Stimulated activated CD4-positive, alpha-beta T cell treated with anti-CD3 and anti-CD28 coated beads, TNF-alpha, amount 100 ng/mL, for 24 hours (primary cell): ENCODE results near the gene ACTG1.

ENCODE experiments used
- DNase-seq, 3 experiments: peaks; one replicate each; pipeline ENCODE4 v3.0.0-alpha.2; 2020; ENCODE audit warnings: low read depth in 3 of 3

ACTG1 gene

GRCh38 chr17:81481815-81482505, 30.6 kb downstream of the ACTG1 start:
- no peak for DNase-seq

- peak; percentile 14 to 42 (median 28) for DNase-seq
These were observed 31.4 kb downstream of the ACTG1 start for GRCh38 chr17:81481073-81481799.

GRCh38 chr17:81480140-81481072, 32.2 kb downstream of the ACTG1 start:
- DNase-seq, result no peak

GRCh38 chr17:81479175-81480071, 33.2 kb downstream of the ACTG1 start:
- DNase-seq, result no peak

- DNase-seq, result no peak
These were observed 34.5 kb downstream of the ACTG1 start for GRCh38 chr17:81478119-81478518.

- DNase-seq, result no peak
These were observed 35.4 kb downstream of the ACTG1 start for GRCh38 chr17:81477173-81477572.

- DNase-seq, result no peak
These were observed 36.0 kb downstream of the ACTG1 start for GRCh38 chr17:81476635-81477034.

GRCh38 chr17:81476097-81476496, 36.5 kb downstream of the ACTG1 start:
- no peak for DNase-seq

- no peak for DNase-seq
These were observed 37.6 kb downstream of the ACTG1 start for GRCh38 chr17:81474958-81475357.

- DNase-seq, result no peak
These were observed 39.6 kb downstream of the ACTG1 start for GRCh38 chr17:81473019-81473418.

GRCh38 chr17:81471818-81472456, 40.7 kb downstream of the ACTG1 start:
- DNase-seq, result peak in 1 of 3 experiments; percentile 31

- no peak for DNase-seq
These were observed 41.4 kb downstream of the ACTG1 start for GRCh38 chr17:81470944-81471817.

GRCh38 chr17:81470270-81470943, 42.2 kb downstream of the ACTG1 start:
- DNase-seq, result no peak

GRCh38 chr17:81469266-81469665, 43.3 kb downstream of the ACTG1 start:
- DNase-seq, result no peak

- DNase-seq, result no peak
These were observed 43.9 kb downstream of the ACTG1 start for GRCh38 chr17:81468770-81469121.

GRCh38 chr17:81468111-81468769, 44.4 kb downstream of the ACTG1 start:
- no peak for DNase-seq

- DNase-seq, result no peak
These were observed 45.8 kb downstream of the ACTG1 start for GRCh38 chr17:81466564-81467472.

GRCh38 chr17:81465910-81466309, 46.7 kb downstream of the ACTG1 start:
- DNase-seq, result no peak
